GM12892 (cell line): Measurements from ENCODE around the gene ABHD4.
"Not testable (repeated sequence)": the region's sequence is repeated elsewhere in the genome, so short reads cannot be mapped to it uniquely, and the experiment has no call there.

Source experiments
- DNase-seq: peaks from one replicate; pipeline ENCODE4 v3.0.0; 2011; ENCODE audit not compliant: insufficient read length
- FAIRE-seq: peaks from 2 replicates; lab custom pipeline; 2011; peaks lifted over from hg19 to GRCh38; lab: Jason Lieb, UNC
- POLR2A ChIP-seq: IDR thresholded peaks from 2 replicates; pipeline ENCODE4 v1.6.1; 2011; ENCODE audit warnings: low read depth, low read length, control low read depth
- POLR2AphosphoS5 ChIP-seq: IDR thresholded peaks from 2 replicates; pipeline ENCODE4 v1.6.1; 2011; ENCODE audit warnings: low read depth, low read length, control low read depth
- TAF1 ChIP-seq: IDR thresholded peaks from 2 replicates; pipeline ENCODE4 v1.6.1; 2011; ENCODE audit warnings: low read depth, mild to moderate bottlenecking, control low read depth, low read length, borderline replicate concordance

Gene ABHD4

DNA sequence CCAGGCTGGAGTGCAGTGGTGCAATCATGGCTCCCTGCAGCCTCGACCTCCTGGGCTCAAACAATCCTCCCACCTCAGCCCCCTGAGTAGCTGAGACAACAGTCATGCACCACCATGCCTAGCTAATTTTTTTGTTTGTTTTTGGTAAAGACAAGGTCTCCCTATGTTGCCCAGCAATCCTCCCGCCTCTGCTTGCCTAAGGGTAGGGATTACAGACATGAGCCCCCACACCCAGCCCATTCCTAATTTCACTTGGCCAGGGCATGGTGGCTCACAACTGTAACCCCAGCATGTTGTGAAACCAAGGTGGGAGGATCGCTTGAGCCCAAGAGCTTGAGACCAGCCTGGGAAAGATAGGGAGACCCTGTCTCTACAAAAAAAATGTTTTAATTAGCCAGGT is 18.2 kb upstream of the ABHD4 start:
- no peak for FAIRE-seq
- no peak for TF ChIP-seq POLR2AphosphoS5
- no peak for TF ChIP-seq POLR2A
- no peak for TF ChIP-seq TAF1
- no peak for DNase-seq

DNA sequence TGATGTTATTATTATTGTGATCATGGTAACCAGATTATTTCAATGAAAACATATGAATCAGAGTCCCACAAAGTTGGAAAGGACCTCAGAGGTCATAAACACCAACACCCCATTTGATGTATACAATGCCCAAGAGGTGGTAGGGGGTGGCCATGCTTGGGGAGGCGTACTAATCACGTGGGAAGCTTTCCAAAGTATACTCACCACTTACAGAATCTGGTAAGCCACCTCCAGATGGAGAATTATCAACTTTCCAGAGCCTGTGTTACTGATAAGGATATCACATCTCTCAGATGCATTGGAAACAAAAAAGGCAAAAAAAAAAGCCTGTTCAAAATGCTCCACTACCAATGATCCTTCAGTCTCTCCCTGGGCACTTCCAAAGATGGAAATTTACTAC is 17.5 kb upstream of the ABHD4 start:
- no peak for FAIRE-seq
- no peak for DNase-seq
- TF ChIP-seq TAF1 (no peak), POLR2AphosphoS5 (no peak), POLR2A (no peak)

DNA sequence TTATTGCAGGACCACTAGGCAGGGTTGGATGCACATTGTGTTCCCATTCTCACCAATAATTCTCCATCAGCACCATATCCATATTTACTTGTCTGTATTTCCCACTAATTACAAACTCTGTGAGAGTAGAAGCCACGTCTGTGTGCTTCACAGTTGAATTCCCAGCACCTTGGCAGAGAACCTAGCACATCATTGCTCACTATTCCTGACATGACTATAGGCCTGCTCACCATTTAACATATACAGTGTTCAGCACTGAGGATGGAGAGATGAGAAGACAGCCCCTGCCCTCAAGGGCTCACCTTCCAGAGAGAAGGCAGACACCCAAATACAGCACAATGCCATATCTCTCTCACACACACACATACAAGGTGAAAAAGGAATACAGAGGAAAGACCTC is 14.1 kb upstream of the ABHD4 start:
- no peak for DNase-seq
- no peak for TF ChIP-seq TAF1
- no peak for FAIRE-seq

DNA sequence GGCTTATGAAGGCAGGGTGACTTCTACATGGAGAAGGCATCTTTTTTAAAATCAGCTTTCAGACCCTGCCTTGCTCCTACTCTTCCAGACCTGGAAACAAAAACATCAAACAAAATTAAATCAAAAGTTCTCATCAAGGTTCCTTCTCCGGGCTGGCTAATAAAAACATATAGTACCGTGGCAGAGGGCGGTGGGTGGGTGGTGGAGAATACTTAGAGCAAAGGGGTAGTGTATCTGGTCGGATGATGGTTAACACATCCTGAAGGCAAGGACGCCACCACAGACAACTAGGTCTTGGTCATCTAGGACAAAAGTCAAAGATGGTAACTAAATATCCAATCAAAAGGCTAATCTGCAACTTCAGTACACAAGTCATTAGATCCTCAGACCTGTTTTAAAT is 10.9 kb upstream of the ABHD4 start:
- FAIRE-seq (no peak), DNase-seq (no peak)
- TF ChIP-seq TAF1 (no peak), POLR2AphosphoS5 (no peak), POLR2A (no peak)

DNA sequence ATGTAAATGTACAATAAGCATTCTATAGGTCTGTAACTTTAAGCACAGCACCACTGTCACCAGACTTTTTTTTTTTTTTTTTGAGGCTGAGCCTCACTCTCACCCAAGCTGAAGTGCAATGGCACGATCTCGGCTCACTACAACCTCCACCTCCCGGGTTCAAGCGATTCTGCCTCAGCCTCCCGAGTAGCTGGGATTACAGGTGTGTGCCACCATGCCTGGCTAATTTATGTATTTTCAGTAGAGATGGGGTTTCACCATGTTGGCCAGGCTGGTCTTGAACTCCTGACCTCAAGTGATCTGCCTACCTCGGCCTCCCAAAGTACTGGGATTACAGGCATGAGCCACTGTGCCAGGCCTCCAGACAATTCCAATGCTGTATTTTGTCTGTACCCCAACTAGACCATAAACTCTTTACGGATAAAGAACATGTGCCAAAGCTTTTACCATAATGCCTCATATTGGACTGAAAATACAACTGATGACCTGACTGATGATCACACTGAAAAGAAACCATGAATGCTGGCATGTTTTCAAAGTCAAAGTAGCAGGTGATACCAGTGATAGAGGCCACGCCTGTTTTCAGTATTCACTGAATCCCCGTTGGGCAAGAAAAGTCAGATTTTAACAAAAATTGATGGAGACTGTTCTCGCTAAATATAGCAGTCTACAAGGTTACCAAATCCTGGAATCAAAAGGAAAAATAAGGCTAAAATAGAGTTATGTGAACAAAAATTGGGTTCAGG is 10.2 kb upstream of the ABHD4 start:
- TF ChIP-seq POLR2A = peak; percentile 19; the same call in 1 of the 2 replicates
- DNase-seq, FAIRE-seq: not testable (repeated sequence)

DNA sequence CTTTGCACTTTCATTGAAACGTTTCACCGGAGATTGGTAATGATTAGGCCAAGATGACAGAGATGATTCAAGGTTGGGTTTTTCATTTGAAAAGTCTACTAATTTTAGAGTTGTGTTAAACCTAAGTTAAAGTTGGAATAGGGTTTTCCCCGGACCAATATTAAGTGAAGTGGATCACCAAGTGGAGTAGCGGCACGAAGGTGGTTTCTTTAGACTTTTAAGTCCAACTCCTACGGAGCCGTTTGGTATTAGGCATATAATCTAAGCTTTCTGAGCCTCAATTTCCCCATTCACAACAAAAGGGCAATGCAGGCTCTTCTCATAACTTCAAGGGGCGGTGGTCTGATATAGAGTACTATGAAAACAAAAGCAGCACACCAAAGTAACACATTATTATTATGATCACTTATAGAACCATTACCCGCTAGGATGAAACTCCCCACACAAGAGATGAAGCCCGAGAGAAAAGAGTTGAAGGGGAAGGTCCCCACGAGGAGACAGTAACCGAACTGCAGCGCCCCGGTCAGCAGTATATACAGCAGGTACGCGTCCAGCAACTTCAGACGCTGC is 9.5 kb upstream of the ABHD4 start:
- TF ChIP-seq TAF1 (no peak), POLR2A (no peak)
- DNase-seq = no peak
- peak; percentile 70 for FAIRE-seq

DNA sequence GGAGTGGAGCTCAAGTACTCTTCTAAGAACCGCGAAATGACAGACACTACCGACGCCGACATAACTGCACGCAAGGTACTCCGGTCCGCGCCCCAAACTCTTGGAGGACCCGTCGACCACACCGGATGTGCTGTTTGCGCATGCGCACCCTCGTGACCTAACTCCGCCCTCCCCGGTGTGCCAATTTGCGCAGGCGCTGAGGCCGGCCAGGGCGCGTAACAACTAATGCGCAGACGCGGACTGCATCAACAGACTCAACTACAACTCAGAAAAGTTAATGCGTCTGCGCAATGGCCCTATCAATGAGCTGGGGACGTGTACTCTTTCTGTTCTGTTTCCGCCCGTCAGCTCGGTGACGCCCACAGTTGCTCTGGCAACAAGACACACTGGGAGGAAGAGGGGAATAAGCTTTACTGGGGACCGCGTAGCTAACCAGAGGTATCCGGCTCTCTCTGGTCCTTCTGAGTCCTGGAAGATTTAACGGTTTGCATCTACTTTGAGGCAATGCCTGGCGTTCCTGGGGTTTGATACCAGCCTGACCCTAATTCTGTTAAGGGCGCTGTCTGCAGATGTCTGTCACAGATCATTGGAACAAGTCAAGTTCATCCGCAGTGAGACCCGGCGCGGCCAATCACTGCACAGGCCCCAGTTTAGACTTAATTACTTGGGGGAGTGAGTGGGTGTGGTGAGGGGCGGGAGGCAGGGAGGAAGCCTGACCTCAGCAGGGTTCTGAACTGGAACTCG is 8.8 kb upstream of the ABHD4 start, which contains the start of gene DAD1:
Gene DAD1, minus strand, starts transcription at position 129 of the 744 bp plus-strand sequence. Its CDS starts 67 bp downstream, at position 62.
- FAIRE-seq (peak; percentile 100), DNase-seq (peak; percentile 86)
- TF ChIP-seq POLR2AphosphoS5 (peak; percentile 98), POLR2A (peak; percentile 97), TAF1 (peak; percentile 88)

DNA sequence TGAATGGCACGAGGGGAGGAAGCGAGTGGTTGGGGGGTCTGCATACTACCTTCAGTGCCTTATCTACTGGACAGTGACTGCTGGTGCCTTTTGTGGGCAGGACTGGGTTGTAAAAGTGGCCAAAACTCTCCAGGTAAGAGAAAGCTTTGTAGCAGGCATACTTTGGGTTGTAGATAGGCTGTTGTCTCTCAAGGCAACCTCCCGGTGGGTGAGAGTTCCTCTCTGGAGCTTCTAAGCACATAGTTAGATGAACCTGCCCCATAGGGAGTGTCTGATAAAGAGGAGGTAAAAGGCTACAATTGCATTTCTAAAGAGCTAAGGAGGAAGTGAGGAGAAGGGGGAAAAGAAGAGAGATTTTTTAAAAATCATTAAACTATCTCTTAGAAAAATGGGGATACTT is 4.9 kb upstream of the ABHD4 start:
- FAIRE-seq (no peak), DNase-seq (no peak)
- TF ChIP-seq TAF1 = no peak
- no peak for TF ChIP-seq POLR2A
- TF ChIP-seq POLR2AphosphoS5 = no peak

DNA sequence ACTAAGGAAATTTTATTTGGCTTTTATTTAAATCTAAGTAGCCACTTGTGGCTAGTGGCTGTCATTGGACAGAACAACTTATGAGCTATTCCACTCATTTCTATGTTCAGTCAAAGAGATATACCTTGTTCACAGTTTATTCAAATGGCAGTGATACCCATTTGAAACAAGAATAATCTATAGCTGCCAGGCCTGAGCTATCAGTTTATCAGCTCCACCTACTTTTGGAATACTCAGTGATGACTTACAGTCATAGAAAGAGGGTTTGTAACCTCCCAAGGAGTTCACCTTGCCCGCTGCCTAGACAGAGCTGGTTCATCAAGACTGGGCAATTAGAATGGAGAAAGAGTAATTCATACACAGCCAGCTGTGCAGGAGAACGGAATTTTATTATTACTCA is 4.5 kb upstream of the ABHD4 start:
- no peak for TF ChIP-seq TAF1
- no peak for TF ChIP-seq POLR2A
- TF ChIP-seq POLR2AphosphoS5 = no peak
- FAIRE-seq (no peak), DNase-seq (no peak)

DNA sequence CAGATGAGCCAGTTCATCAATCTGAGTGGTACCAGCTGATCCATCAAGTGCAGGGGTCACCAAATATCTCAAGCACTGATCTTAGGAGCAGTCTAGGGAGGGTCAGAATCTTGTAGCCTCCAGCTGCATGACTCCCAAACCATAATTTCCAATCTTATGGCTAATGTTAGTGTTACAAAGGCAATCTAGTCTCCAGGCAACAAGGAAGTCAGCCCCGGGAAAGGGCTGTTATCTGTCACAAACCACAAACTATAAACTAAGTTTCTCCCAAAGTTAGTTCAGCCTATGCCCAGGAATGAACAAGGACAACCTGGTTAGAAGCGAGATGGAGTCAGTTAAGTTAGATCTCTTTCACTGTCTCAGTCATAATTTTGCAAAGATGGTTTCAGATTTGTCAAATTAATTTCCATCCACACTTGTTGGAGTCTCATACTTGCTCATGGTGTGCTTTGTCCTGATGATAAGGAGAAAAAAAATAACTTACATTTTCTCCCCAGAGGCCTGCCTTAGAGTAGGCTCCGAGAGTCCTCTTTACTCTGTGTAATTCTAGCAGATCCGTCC is 3.9 kb upstream of the ABHD4 start:
- TF ChIP-seq POLR2A (no peak), POLR2AphosphoS5 (no peak), TAF1 (no peak)
- FAIRE-seq = no peak
- DNase-seq = no peak

DNA sequence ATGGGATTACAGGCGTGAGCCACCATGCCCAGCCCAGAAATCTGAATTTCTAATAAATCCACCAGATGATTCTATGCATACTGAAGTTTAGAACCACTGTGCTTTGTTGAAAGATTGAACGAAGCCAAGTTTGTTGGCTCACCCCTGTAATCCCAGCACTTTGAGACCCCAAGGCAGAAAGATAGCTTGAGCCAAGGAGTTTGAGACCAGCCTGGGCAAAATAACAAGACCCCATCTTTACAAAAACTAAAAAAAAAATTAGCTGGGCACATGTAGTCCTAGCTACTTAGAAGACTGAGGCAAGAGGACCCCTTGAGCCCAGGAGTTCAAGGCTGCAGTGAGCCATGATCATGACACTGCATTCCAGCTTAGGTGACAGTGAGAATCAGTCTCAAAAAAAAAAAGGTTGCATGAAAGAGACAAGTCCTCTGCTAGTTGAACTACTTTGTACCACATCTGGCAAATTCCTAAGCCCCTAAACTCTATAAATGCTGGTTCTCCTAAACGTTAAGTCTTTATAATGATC is 1.7 kb upstream of the ABHD4 start:
- no peak for TF ChIP-seq TAF1
- TF ChIP-seq POLR2AphosphoS5 = no peak
- TF ChIP-seq POLR2A = no peak
- DNase-seq (no peak), FAIRE-seq (no peak)

DNA sequence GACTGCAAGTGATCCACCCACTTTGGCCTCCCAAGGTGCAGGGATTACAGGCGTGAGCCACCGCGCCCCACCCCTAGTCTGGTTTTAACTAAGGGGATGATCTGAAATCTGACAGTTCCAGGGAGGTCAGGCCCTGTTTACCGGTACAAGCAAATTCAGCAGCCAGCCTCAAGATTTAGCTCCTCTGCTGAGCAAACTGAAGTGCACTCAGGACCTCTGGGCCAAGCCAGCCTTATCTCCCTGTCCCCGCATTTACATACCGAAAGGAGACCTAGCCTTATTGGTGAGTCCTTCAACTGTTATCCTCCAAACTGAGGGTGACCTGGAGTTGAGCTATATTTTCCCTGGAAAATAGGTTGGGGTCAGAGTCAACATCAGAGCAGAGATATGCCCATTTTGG is 835 bp upstream of the ABHD4 start:
- FAIRE-seq (no peak), DNase-seq (no peak)
- no peak for TF ChIP-seq POLR2A
- no peak for TF ChIP-seq TAF1
- TF ChIP-seq POLR2AphosphoS5 = no peak
